ENCODE results near the gene PRMT2. TPM values are rescaled to one million over a fixed set of nuclear protein-coding genes. Genes with fewer than 3 reads are reported as not detected.

PRMT2 gene
- total RNA-seq, 1 experiment from 2014 or later: 62.0 TPM

Other genes with a start within 250 kb of the PRMT2 start
- gene DIP2A, start 176.8 kb upstream of the PRMT2 start, total RNA-seq (2014; rRNA removed; shearing (Covaris generic)): 22.4 and 27.0 TPM in 2 replicates
- 0.18 and 0.25 TPM in 2 replicates for gene S100B, start 30.6 kb upstream of the PRMT2 start, total RNA-seq (2014; rRNA removed; shearing (Covaris generic))

Measured in SJCRH30 (cell line).